Smooth muscle cell (in vitro differentiated cells): ENCODE data around the gene TADA3. TPM values are rescaled to one million over a fixed set of nuclear protein-coding genes. Genes with fewer than 3 reads are reported as not detected.

Source experiments
- DNase-seq: peaks from one replicate; lab custom pipeline; 2025; ENCODE audit not compliant: unreplicated experiment; lab: John Stamatoyannopoulos, UW
- H2AFZ ChIP-seq: fragments of 200-600 bp; sonication (generic); 2 replicates; pipeline ENCODE4 v1.6.0; 2016; ENCODE audit warnings: antibody characterized with exemption, low read depth, mild to moderate bottlenecking
- H3F3A ChIP-seq: fragments of 200-600 bp; sonication (generic); 2 replicates; pipeline ENCODE4 v1.6.0; 2017; ENCODE audit warnings: antibody characterized with exemption, low read depth
- H3K27ac ChIP-seq: fragments of 200-600 bp; sonication (generic); 2 replicates; pipeline ENCODE4 v1.5.1; 2016; ENCODE audit warnings: low read depth, mild to moderate bottlenecking
- H3K27me3 ChIP-seq: fragments of 200-600 bp; sonication (generic); 2 replicates; pipeline ENCODE4 v1.6.1; 2016; ENCODE audit warnings: low read depth, mild to moderate bottlenecking
- H3K36me3 ChIP-seq: fragments of 200-600 bp; sonication (generic); 2 replicates; pipeline ENCODE4 v1.5.1; 2016; ENCODE audit warnings: low read depth
- H3K4me1 ChIP-seq: fragments of 200-600 bp; sonication (generic); 2 replicates; pipeline ENCODE4 v1.5.1; 2016; ENCODE audit warnings: low read depth
- H3K4me2 ChIP-seq: fragments of 200-600 bp; sonication (generic); 2 replicates; pipeline ENCODE4 v1.6.0; 2016; ENCODE audit warnings: mild to moderate bottlenecking
- H3K4me3 ChIP-seq: fragments of 200-600 bp; sonication (generic); 2 replicates; pipeline ENCODE4 v1.5.1; 2016; ENCODE audit warnings: mild to moderate bottlenecking
- H3K79me2 ChIP-seq: fragments of 200-600 bp; sonication (generic); 2 replicates; pipeline ENCODE4 v1.6.0; 2016; ENCODE audit warnings: low read depth, mild to moderate bottlenecking
- H3K9ac ChIP-seq: fragments of 200-600 bp; sonication (generic); 2 replicates; pipeline ENCODE4 v1.6.0; 2016; ENCODE audit warnings: low read depth
- H3K9me3 ChIP-seq: fragments of 200-600 bp; sonication (generic); replicated peaks from 2 replicates; pipeline ENCODE4 v1.5.1; 2016; ENCODE audit warnings: low read depth
- H4K20me1 ChIP-seq: fragments of 200-600 bp; sonication (generic); 2 replicates; pipeline ENCODE4 v1.6.0; 2016; ENCODE audit warnings: low read depth
- WGBS: methylation state at CpG from one replicate; pipeline ENCODE4 v1.1.7; 2016; ENCODE audit warnings: low lambda C conversion rate; 5-methylcytosine and 5-hydroxymethylcytosine counted together
- polyA plus RNA-seq: library from polyadenylated mRNA; unstranded; fragments of >200 nt; fragmentation: Nextera tagmentation; extraction: Ambion mirVana; gene quantifications from 2 replicates; pipeline ENCODE4 v1.2.1, GENCODE V29; 2016
- total RNA-seq: library from RNA; depleted of rRNA; stranded (reverse); fragments of >200 nt; gene quantifications from 2 replicates; pipeline ENCODE4 v1.2.3, GENCODE V29; 2014
- TF ChIP-seq, protein P1 (sequence below): fragments of 200-600 bp; sonication (generic); IDR thresholded peaks from 2 replicates; pipeline ENCODE4 v1.5.1; 2017; ENCODE audit warnings: borderline replicate concordance, mild to moderate bottlenecking, antibody characterized with exemption; ENCODE audit not compliant: insufficient read depth, poor library complexity, severe bottlenecking

The TADA3 gene
- total and polyA plus RNA-seq, 2 experiments from 2014 or later, result 51.8 to 79.6 TPM

DNA sequence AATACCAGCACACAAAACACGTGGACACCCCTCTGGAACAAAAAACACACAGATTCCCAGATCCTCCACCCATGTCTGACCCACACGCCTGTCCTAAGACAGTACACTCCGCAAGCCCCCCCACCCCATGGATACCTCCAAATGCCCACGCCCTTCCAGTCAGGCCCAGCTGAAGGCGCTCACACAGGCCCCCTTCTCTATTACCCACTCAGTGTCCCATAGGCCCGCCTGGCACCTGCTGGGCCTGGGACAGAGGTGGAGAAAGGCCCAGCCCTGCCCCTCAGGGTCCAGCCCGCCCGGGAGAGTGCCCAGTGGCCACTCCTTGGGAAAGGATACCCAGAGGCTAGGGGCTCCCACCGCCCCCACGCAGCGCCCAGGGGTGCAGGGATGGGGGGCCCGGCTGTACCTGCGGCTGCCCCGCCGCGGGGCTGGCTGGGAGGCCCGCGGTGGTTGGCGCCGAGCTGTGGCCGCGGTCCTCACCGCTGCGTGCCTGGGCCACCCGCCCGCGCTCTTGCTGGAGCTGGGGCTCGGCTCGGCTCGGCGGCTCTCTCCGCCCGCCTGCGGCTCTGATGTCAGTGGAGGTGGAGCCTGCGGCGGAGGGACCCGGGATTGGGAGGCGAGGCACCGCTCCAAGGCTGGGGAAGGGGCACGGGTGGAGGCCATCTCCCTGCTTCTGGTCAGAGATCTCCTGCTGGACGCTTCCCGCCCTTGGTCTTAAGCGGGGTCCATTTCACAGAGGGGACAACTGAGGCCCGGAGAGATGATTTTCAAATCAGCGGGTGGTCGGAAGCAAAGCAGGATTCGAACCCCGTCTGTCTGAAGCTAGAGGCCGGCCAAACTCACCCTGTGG, 22.6 kb downstream of the TADA3 start, which contains the start of gene CAMK1:
Gene CAMK1 (minus strand): TSS at position 522 of the 850 bp plus-strand sequence. CDS start 2,198 bp downstream, outside the sequence.
- peak; percentile 23 for DNase-seq
- Histone ChIP-seq H3K27me3 (no peaks in the 10 kb centered on the region), H3K4me3 (peak within 1 kb of the TSS; percentile 56), H3K9me3 (no peaks in the 10 kb centered on the region), H3K4me2 (peak within 1 kb of the TSS; percentile 87), H3K79me2 (no peaks in the 10 kb centered on the region), H3K36me3 (no peaks in the 10 kb centered on the region), H3K27ac (no peak within 1 kb of the TSS), H2AFZ (no peak within 1 kb of the TSS), H3K4me1 (peaks cover 4% of the 10 kb centered on the region), H3F3A (no peaks in the 10 kb centered on the region), H4K20me1 (no peaks in the 10 kb centered on the region), H3K9ac (peak within 1 kb of the TSS; percentile 54)
- WGBS, result 13% methylated on average over 49 of the region's 49 CpGs
- TF ChIP-seq, protein P1, sequence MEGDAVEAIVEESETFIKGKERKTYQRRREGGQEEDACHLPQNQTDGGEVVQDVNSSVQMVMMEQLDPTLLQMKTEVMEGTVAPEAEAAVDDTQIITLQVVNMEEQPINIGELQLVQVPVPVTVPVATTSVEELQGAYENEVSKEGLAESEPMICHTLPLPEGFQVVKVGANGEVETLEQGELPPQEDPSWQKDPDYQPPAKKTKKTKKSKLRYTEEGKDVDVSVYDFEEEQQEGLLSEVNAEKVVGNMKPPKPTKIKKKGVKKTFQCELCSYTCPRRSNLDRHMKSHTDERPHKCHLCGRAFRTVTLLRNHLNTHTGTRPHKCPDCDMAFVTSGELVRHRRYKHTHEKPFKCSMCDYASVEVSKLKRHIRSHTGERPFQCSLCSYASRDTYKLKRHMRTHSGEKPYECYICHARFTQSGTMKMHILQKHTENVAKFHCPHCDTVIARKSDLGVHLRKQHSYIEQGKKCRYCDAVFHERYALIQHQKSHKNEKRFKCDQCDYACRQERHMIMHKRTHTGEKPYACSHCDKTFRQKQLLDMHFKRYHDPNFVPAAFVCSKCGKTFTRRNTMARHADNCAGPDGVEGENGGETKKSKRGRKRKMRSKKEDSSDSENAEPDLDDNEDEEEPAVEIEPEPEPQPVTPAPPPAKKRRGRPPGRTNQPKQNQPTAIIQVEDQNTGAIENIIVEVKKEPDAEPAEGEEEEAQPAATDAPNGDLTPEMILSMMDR, result no peak

DNA sequence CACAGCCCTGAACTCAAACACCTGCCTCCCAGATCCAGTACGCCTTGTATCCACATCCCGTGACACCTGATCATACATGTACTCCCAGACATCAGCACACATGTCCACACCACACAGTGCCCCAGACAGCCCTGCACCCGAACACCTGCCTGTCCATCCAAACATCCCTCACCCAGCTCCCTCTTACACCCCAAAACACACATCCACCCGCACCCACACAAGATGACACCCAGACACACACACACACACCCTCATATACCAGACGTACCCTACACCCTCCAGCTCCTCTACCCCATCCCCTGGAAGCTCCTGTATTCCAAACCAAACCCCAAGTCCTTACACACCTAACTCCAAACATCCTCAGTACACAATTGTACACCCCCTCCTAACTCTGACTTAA, 23.3 kb downstream of the TADA3 start:
- Histone ChIP-seq H3F3A (no peaks in the 10 kb centered on the region), H3K9me3 (no peaks in the 10 kb centered on the region), H3K4me2 (peak overlapping the region; percentile 87), H3K4me3 (peak overlapping the region; percentile 56), H3K36me3 (no peaks in the 10 kb centered on the region), H3K9ac (peak overlapping the region; percentile 47), H3K4me1 (peaks cover 4% of the 10 kb centered on the region), H3K79me2 (no peaks in the 10 kb centered on the region), H2AFZ (no peak overlapping the region), H3K27ac (no peak overlapping the region), H4K20me1 (no peaks in the 10 kb centered on the region), H3K27me3 (no peaks in the 10 kb centered on the region)
- TF ChIP-seq, protein P1, result no peak
- no peak for DNase-seq
- WGBS, result 90% methylated on average over 5 of the region's 5 CpGs

DNA sequence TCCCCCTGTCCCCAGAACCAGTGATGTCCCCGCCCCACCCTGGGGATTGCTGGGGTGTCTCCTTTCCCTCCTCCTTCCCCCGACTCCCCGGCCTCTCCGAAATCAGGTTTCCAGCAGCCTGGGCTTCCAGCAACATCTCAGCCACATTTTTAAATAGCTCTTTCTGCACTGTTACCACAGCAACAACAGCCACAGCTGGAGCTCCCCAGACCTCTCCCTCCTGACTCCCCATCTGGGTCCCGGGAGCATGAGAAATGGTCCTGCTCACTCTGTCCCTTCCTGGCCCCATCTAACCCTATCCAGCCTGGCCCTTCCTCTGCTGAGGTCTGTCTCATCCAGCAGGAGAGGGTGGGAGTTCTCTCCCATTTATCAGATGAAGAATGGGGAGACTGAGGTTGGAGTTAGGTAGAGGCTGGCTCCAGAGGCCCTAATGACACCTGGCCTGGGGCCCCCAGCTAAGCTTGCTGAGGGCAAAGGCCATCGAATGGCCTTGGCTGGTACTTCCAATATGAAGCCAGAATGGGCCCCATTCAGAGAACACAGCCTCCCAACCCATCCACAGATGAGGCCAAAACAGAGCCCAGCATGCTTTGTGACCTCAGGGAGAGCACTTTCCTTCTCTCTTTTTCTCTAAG, 24.0 kb downstream of the TADA3 start:
- Histone ChIP-seq H2AFZ (no peak overlapping the region), H3K79me2 (no peaks in the 10 kb centered on the region), H3K4me2 (no peak overlapping the region), H3K36me3 (no peaks in the 10 kb centered on the region), H3K9me3 (no peaks in the 10 kb centered on the region), H3K27me3 (no peaks in the 10 kb centered on the region), H3K27ac (no peak overlapping the region), H3F3A (no peaks in the 10 kb centered on the region), H4K20me1 (no peaks in the 10 kb centered on the region), H3K4me1 (peaks cover 4% of the 10 kb centered on the region), H3K4me3 (no peak overlapping the region), H3K9ac (no peak overlapping the region)
- DNase-seq, result no peak
- 95% methylated on average over 3 of the region's 6 CpGs for WGBS
- TF ChIP-seq, protein P1, result no peak
